ENCODE measurements around the gene NCAPD2.

DNA sequence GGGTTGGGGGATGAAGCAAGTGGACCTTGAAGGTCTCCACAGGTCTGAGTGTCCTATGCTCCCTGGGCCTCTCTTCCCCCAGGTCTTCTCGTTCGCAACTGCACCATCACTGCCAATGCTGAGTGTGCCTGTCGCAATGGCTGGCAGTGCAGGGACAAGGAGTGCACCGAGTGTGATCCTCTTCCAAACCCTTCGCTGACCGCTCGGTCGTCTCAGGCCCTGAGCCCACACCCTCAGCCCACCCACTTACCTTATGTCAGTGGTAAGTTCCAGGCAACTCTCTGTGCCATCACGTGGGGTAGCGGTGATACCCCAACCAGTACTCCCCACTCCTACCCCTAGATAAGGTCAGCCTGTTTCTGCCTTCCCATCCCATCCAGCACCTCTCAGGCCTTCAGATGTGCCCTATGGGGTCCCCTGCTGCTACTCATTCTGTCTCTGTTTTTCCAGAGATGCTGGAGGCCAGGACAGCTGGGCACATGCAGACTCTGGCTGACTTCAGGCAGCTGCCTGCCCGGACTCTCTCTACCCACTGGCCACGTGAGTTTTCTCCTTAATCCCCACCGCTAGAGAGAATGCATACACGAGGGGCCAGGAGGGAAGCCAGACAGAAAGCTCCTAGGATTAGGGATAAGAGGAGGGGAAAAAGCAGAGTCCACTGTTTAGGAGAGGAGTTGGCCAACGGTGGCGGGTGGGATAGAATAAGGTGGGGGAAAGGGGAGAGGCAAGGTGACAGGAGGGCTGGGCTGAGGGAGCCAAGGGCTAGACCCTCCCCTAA, 43.6 kb upstream of the NCAPD2 start:
- TF ChIP-seq, protein P1, sequence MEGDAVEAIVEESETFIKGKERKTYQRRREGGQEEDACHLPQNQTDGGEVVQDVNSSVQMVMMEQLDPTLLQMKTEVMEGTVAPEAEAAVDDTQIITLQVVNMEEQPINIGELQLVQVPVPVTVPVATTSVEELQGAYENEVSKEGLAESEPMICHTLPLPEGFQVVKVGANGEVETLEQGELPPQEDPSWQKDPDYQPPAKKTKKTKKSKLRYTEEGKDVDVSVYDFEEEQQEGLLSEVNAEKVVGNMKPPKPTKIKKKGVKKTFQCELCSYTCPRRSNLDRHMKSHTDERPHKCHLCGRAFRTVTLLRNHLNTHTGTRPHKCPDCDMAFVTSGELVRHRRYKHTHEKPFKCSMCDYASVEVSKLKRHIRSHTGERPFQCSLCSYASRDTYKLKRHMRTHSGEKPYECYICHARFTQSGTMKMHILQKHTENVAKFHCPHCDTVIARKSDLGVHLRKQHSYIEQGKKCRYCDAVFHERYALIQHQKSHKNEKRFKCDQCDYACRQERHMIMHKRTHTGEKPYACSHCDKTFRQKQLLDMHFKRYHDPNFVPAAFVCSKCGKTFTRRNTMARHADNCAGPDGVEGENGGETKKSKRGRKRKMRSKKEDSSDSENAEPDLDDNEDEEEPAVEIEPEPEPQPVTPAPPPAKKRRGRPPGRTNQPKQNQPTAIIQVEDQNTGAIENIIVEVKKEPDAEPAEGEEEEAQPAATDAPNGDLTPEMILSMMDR (IDR thresholded peaks at IDR 0.05; ENCODE audit: insufficient read depth, low read length, poor library complexity, severe bottlenecking), result no peak
- no peak for TF ChIP-seq EZH2phosphoT487 (conservative IDR thresholded peaks at IDR 0.05; ENCODE audit: low read length)
